Kidney epithelial cell (primary cell): ENCODE measurements around the gene NOTCH3. TPM values are rescaled to one million over a fixed set of nuclear protein-coding genes. Genes with fewer than 3 reads are reported as not detected.

Source experiments
- DNase-seq: peaks from one replicate; pipeline ENCODE4 v3.0.0-alpha.2; 2010; ENCODE audit warnings: low read depth
- H3K27me3 ChIP-seq: 2 replicates; pipeline ENCODE4 v1.6.0; 2011; ENCODE audit warnings: low read length; ENCODE audit not compliant: control insufficient read depth, insufficient read depth
- H3K36me3 ChIP-seq: 2 replicates; pipeline ENCODE4 v1.5.1; 2011; ENCODE audit warnings: low read length; ENCODE audit not compliant: control insufficient read depth, insufficient read depth
- H3K4me3 ChIP-seq: 2 replicates; pipeline ENCODE4 v1.5.1; 2011; ENCODE audit warnings: low read depth, mild to moderate bottlenecking, control low read depth, low read length
- total RNA-seq: library from RNA; depleted of rRNA; stranded (reverse); fragments of >200 nt; gene quantifications from 2 replicates; pipeline ENCODE4 v1.2.3, GENCODE V29; 2015
- TF ChIP-seq, protein P1 (sequence below): IDR thresholded peaks from 2 replicates; pipeline ENCODE4 v1.5.1; 2011; ENCODE audit warnings: mild to moderate bottlenecking, moderate library complexity, low read length, control low read depth, inconsistent platforms; ENCODE audit not compliant: insufficient read depth, poor library complexity, severe bottlenecking

The NOTCH3 gene
- total RNA-seq, 1 donor from 2014 or later, result 32.8 TPM

DNA sequence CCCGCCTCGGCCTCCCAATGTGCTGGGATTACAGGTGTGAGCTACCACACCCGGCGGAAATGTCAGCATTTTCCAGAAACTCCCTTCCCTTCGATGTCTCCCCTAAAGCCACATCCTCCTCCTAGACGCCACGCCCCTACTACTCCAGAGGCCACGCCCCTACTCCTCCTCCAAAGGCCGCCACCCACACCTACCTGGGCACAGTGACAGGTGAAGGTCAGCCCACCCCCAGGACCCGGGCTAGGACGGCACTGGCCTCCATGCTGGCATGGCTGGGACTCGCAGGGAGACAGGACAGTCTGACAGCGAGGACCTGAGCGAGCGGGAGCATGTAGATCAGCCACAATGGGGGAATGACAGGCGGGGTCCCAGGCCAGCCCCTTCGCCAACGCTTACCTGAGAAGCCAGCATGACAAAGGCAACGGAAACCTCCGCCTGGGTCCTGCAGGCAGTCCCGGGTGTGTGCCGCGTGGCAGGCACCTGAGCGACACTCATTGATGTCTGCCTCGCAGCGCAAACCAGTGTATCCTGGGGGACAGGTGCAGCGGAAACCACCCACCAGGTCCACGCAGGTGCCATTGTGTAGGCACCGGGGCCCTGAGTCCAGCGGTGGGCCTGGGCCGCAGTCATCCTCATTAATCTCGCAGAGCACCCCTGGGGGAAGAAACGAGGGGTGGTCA lies 22.0 kb downstream of the NOTCH3 start:
- Histone ChIP-seq H3K36me3 (no peaks in the 10 kb centered on the region), H3K27me3 (peaks cover 12% of the 10 kb centered on the region), H3K4me3 (no peak overlapping the region)
- no peak for DNase-seq
- TF ChIP-seq, protein P1, sequence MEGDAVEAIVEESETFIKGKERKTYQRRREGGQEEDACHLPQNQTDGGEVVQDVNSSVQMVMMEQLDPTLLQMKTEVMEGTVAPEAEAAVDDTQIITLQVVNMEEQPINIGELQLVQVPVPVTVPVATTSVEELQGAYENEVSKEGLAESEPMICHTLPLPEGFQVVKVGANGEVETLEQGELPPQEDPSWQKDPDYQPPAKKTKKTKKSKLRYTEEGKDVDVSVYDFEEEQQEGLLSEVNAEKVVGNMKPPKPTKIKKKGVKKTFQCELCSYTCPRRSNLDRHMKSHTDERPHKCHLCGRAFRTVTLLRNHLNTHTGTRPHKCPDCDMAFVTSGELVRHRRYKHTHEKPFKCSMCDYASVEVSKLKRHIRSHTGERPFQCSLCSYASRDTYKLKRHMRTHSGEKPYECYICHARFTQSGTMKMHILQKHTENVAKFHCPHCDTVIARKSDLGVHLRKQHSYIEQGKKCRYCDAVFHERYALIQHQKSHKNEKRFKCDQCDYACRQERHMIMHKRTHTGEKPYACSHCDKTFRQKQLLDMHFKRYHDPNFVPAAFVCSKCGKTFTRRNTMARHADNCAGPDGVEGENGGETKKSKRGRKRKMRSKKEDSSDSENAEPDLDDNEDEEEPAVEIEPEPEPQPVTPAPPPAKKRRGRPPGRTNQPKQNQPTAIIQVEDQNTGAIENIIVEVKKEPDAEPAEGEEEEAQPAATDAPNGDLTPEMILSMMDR, result no peak

DNA sequence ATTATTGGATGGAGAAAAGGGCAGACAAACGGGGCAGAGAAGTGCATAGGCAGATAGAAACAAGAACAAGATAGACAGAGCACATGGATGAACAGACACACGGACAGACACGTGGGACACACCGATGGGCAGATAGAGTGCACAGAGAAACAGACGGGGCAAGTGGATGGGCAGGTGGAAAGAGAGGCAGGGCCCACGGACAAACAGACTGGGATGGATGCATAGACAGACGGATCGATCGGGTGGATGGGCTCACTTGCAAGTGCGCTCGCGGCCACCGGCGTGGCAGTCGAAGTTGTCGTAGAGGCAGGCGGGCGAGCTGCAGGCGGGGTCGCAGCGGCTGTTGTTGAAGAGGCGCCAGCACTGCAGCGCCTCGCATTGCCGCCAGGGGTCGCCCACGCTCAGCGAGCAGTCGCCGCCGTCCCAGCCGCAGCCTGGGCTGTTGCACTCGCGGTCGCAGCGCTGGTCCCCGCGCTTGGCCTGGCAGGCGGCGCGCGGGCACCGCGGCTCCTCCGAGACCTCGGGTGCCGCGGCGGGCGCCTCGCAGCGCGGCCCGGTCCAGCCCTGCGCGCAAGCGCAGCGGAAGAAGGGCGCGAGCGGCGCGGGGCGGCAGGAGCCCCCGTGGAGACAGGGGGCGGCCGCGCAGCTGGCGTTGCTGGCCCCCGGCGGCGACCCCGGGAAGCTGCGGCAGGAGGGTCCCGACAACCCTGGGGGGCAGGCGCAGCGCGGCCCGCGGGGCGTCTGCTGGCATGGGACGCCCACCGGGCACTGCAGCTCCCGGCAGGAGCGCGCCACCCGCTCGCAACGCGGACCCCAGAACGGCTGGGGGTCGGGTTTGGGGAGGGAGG lies 23.3 kb downstream of the NOTCH3 start:
- TF ChIP-seq, protein P1, result peak; percentile 68
- Histone ChIP-seq H3K36me3 (no peaks in the 10 kb centered on the region), H3K4me3 (no peak overlapping the region), H3K27me3 (peaks cover 12% of the 10 kb centered on the region)
- DNase-seq, result peak; percentile 5

DNA sequence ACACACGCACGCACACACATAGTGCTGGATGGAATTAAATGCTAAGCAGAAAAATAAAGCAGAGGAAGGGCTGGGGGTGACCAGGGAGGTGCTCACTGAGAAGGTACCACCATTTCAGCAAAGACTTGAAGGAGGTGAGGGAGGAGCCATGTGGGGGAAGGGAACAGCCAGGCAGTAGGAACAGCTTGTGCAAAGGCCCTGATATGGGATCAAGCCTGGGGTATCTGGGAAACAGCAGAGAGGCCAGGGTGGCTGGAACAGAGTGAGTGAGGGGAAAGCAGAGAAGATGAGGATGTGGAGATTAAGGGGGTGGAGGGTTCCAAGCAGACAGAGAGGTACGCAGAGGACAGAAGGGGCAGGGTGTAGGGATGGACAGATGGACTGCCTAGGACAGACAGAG lies 25.2 kb downstream of the NOTCH3 start:
- no peak for DNase-seq
- Histone ChIP-seq H3K27me3 (peaks cover 8% of the 10 kb centered on the region), H3K36me3 (no peaks in the 10 kb centered on the region), H3K4me3 (no peak overlapping the region)
- TF ChIP-seq, protein P1, result no peak

- Histone ChIP-seq H3K36me3 (no peaks in the 10 kb centered on the region), H3K27me3 (peaks cover 5% of the 10 kb centered on the region), H3K4me3 (no peak overlapping the region)
- TF ChIP-seq, protein P1, result peak; percentile 13
- no peak for DNase-seq
Observed at GRCh38 chr19:15173746-15174404, 26.9 kb downstream of the NOTCH3 start.

DNA sequence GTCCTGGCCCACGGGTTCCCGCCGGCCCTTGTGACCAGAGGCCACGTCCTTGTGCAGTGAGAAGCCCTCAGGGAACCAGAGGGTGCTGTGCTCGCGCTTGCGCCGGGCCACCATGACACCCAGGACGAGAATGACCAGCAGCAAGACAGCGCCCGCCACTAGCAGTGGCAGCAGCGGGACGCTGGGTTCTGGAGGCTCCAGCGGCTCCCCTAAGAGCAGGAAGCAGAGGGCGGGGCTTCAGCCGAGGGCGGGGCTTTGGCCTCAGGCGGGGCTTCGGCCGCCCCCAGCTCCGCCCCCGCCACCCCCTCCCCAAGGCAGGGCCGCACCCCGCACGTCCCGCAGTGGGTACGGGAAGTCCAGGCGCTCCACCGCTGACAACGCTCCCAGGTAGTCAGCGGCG lies 30.4 kb downstream of the NOTCH3 start:
- no peak for DNase-seq

More for the DNA sequence above, 30.4 kb downstream of the NOTCH3 start:
- no peaks in the 10 kb centered on the region for H3K36me3 ChIP-seq
- no peak overlapping the region for H3K4me3 ChIP-seq
- no peaks in the 10 kb centered on the region for H3K27me3 ChIP-seq
- TF ChIP-seq, protein P1, result no peak
